HFFc6 (cell line): Measurements from ENCODE around the gene THAP6. TPM values are rescaled to one million over a fixed set of nuclear protein-coding genes. Genes with fewer than 3 reads are reported as not detected.
A peak's percentile ranks its signal among the peaks of the same experiment; 100 is the strongest.
"Not testable (repeated sequence)": the region's sequence is repeated elsewhere in the genome, so short reads cannot be mapped to it uniquely, and the experiment has no call there.

ENCODE experiments used
- DNase-seq: peaks from one replicate; pipeline ENCODE4 v3.0.0-alpha.2; 2018
- H3K27ac Mint-ChIP-seq: 2 replicates; pipeline ENCODE4 v1.8.0; 2020; ENCODE audit warnings: mild to moderate bottlenecking, mixed read lengths
- H3K27me3 Mint-ChIP-seq: 2 replicates; pipeline ENCODE4 v1.8.0; 2021; ENCODE audit warnings: mild to moderate bottlenecking, moderate library complexity, mixed read lengths; ENCODE audit not compliant: insufficient read depth
- H3K36me3 Mint-ChIP-seq: 2 replicates; pipeline ENCODE4 v1.8.0; 2021; ENCODE audit warnings: low read depth, mixed read lengths
- H3K4me1 Mint-ChIP-seq: 2 replicates; pipeline ENCODE4 v1.8.0; 2020; ENCODE audit warnings: low read depth, mixed read lengths
- H3K4me3 Mint-ChIP-seq: 2 replicates; pipeline ENCODE4 v1.8.0; 2020; ENCODE audit warnings: mild to moderate bottlenecking, moderate library complexity, mixed read lengths
- H3K9me3 Mint-ChIP-seq: 2 replicates; pipeline ENCODE4 v1.8.0; 2020; ENCODE audit warnings: mild to moderate bottlenecking, mixed read lengths
- CTCF ChIP-seq: fragments of 200-600 bp; sonication (generic); IDR thresholded peaks from 2 replicates; pipeline ENCODE4 v1.5.0; 2021; ENCODE audit warnings: antibody characterized with exemption, mild to moderate bottlenecking
- total RNA-seq, 6 experiments: library from RNA; stranded (reverse); fragmentation: NEBNext Ultra II Directional; extraction: Animal tissue kit (Norgen Biotek cat#: 25700); gene quantifications; 2 replicates in 1 of 6; 3 replicates in 5 of 6; pipeline ENCODE4 v1.2.3, GENCODE V29; 2021

The THAP6 gene
- total RNA-seq, 6 experiments from 2014 or later: 14.2 to 20.6 (median 17.8) TPM

- Mint-ChIP-seq H3K4me3 (no peak overlapping the region), H3K4me1 (no peaks in the 10 kb centered on the region), H3K27me3 (no peaks in the 10 kb centered on the region), H3K36me3 (peaks cover 22% of the 10 kb centered on the region), H3K9me3 (peaks cover 10% of the 10 kb centered on the region; the same call in 1 of the 2 replicates), H3K27ac (no peak overlapping the region)
- DNase-seq: no peak
- TF ChIP-seq CTCF: no peak
These were observed 13.2 kb downstream of the THAP6 start for GRCh38 chr4:75527482-75527881.

GRCh38 chr4:75530556-75531322 lies 16.5 kb downstream of the THAP6 start:
- no peak overlapping the region for H3K4me3 Mint-ChIP-seq
- no peaks in the 10 kb centered on the region for H3K27me3 Mint-ChIP-seq
- no peak for DNase-seq
- H3K36me3 Mint-ChIP-seq: peaks cover 33% of the 10 kb centered on the region
- H3K9me3 Mint-ChIP-seq: peaks cover 21% of the 10 kb centered on the region; the same call in 1 of the 2 replicates
- TF ChIP-seq CTCF: no peak
- H3K27ac Mint-ChIP-seq: no peak overlapping the region
- H3K4me1 Mint-ChIP-seq: no peaks in the 10 kb centered on the region

DNA sequence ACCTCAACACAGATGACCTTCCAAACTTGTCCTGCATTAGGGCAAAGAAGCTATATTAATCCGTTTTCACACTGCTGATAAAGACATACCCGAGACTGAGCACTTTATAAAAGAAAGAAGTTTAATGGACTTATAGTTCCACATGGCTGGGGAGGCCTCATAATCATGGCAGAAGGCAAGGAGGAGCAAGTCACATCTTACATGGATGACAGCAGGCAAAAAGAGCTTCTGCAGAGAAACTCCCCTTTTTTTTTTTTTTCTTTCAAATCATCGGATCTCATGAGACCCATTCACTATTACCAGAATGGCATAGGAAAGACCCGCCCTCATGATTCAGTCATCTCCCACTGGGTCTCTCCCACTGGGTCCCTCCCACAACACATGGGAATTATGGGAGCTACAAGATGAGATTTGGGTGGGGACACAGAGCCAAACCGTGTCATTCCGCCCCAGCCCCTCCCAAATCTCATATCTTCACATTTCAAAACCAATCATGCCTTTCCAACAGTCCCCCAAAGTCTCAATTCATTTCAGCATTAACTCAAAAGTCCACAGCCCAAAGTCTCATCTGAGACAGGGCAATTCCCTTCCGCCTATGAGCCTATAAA lies 17.4 kb downstream of the THAP6 start:
- not testable (repeated sequence) for H3K4me1 Mint-ChIP-seq, H3K4me3 Mint-ChIP-seq, H3K27ac Mint-ChIP-seq, H3K27me3 Mint-ChIP-seq, DNase-seq
- Mint-ChIP-seq H3K9me3 (peaks cover 21% of the 10 kb centered on the region; the same call in 1 of the 2 replicates), H3K36me3 (peaks cover 33% of the 10 kb centered on the region)

GRCh38 chr4:75533339-75533887 lies 19.1 kb downstream of the THAP6 start:
- peaks cover 41% of the 10 kb centered on the region for H3K36me3 Mint-ChIP-seq
- H3K4me3 Mint-ChIP-seq, H3K4me1 Mint-ChIP-seq, H3K27ac Mint-ChIP-seq, H3K27me3 Mint-ChIP-seq, DNase-seq: not testable (repeated sequence)
- H3K9me3 Mint-ChIP-seq: peaks cover 21% of the 10 kb centered on the region; the same call in 1 of the 2 replicates

DNA sequence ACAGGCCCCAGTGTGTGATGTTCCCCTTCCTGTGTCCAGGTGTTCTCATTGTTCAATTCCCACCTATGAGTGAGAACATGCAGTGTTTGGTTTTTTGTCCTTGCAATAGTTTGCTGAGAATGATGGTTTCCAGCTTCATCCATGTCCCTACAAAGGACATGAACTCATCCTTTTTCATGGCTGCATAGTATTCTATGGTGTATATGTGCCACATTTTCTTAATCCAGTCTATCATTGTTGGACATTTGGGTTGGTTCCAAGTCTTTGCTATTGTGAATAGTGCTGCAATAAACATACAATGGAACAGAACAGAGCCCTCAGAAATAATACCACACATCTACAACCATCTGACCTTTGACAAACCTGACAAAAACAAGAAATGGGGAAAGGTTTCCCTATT lies 19.7 kb downstream of the THAP6 start:
- not testable (repeated sequence) for H3K27ac Mint-ChIP-seq, DNase-seq, H3K27me3 Mint-ChIP-seq, H3K4me3 Mint-ChIP-seq, H3K4me1 Mint-ChIP-seq
- peaks cover 21% of the 10 kb centered on the region; the same call in 1 of the 2 replicates for H3K9me3 Mint-ChIP-seq
- H3K36me3 Mint-ChIP-seq: peaks cover 41% of the 10 kb centered on the region

GRCh38 chr4:75537308-75537707 lies 23.0 kb downstream of the THAP6 start:
- not testable (repeated sequence) for H3K27me3 Mint-ChIP-seq, DNase-seq, H3K4me1 Mint-ChIP-seq, H3K27ac Mint-ChIP-seq, H3K4me3 Mint-ChIP-seq
- Mint-ChIP-seq H3K9me3 (peaks cover 11% of the 10 kb centered on the region; the same call in 1 of the 2 replicates), H3K36me3 (peaks cover 21% of the 10 kb centered on the region)

GRCh38 chr4:75542824-75543223 lies 28.6 kb downstream of the THAP6 start:
- Mint-ChIP-seq H3K4me3 (no peak overlapping the region), H3K36me3 (peaks cover 3% of the 10 kb centered on the region; the same call in 1 of the 2 replicates), H3K27ac (peak overlapping the region; percentile 29; the same call in 1 of the 2 replicates), H3K9me3 (no peaks in the 10 kb centered on the region), H3K27me3 (no peaks in the 10 kb centered on the region), H3K4me1 (peaks cover 41% of the 10 kb centered on the region)
- peak; percentile 79 for DNase-seq
- TF ChIP-seq CTCF: no peak

DNA sequence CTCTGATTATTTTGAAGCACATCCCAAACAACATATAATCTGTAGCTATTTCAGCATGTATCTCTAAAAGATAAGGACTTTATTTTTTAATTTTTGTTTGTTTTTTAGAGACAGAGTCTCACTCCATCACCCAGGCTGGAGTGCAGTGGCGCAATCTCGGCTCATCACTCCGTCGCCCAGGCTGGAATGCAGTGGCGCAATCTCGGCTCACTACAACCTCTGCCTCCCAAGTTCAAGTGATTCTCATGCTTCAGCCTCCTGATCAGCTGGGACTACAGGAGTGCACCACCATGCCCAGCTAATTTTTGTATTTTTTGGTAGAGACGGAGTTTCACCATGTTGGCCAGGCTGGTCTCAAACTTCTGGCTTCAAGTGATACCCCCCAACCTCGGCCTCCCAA lies 29.9 kb downstream of the THAP6 start:
- not testable (repeated sequence) for H3K4me3 Mint-ChIP-seq, H3K27ac Mint-ChIP-seq, DNase-seq, H3K27me3 Mint-ChIP-seq, H3K36me3 Mint-ChIP-seq, H3K9me3 Mint-ChIP-seq
- peaks cover 41% of the 10 kb centered on the region for H3K4me1 Mint-ChIP-seq
